GM18502 (cell line): ENCODE data around the gene OR51V1.
"Not testable (repeated sequence)": the region's sequence is repeated elsewhere in the genome, so short reads cannot be mapped to it uniquely, and the experiment has no call there.

Source experiments
- ATAC-seq: cut with Tn5 transposase; IDR thresholded peaks from one replicate; pipeline ENCODE4 v1.9.1; 2021; ENCODE audit warnings: mild to moderate bottlenecking; ENCODE audit not compliant: unreplicated experiment, poor library complexity

OR51V1 gene

GRCh38 chr11:5200582-5200981 lies at the start of gene OR51V1:
OR51V1 (minus strand) TSS chr11:5200682; CDS start chr11:5200682, 0 bp downstream.
- ATAC-seq, result no peak

DNA sequence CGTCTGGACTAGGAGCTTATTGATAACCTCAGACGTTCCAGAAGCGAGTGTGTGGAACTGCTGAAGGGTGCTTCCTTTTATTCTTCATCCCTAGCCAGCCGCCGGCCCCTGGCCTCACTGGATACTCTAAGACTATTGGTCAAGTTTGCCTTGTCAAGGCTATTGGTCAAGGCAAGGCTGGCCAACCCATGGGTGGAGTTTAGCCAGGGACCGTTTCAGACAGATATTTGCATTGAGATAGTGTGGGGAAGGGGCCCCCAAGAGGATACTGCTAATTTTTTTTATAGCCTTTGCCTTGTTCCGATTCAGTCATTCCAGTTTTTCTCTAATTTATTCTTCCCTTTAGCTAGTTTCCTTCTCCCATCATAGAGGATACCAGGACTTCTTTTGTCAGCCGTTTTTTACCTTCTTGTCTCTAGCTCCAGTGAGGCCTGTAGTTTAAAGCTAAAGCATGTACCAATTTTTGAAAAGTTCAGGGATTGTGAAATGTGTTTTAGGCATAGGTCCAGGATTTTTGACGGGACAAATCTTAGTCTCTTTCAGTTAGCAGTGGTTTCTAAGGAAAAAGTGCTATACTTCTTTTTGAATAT lies 49.4 kb upstream of the OR51V1 start, which contains the start of gene HBG1:
HBG1 (minus strand) TSS at position 51 of the 590 bp plus-strand sequence. CDS start 53 bp downstream, outside the sequence.
- not testable (repeated sequence) for ATAC-seq

- not testable (repeated sequence) for ATAC-seq
Observed at GRCh38 chr11:5248498-5248897, 48.0 kb upstream of the OR51V1 start.

DNA sequence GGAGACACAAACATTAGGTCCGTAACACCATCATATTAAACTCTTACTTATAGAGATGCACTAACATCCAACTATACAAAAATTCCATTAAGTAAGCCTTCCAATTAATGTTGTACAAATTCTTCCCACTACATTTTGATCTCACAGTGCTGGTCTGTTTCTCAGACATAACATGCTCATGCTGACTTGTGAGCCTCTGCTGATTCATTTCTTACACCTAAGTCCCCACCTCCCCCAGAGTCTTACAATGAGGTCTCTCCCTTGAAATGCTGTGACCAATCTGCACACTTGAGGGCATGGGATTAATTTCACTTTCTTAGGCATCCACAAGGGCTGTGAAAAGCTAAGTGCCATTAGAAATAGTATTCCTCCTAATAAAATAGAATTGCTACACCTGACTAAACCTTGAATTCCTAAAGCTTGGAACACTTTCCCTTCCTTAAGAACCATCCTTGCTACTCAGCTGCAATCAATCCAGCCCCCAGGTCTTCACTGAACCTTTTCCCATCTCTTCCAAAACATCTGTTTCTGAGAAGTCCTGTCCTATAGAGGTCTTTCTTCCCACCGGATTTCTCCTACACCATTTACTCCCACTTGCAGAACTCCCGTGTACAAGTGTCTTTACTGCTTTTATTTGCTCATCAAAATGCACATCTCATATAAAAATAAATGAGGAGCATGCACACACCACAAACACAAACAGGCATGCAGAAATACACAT lies 47.1 kb upstream of the OR51V1 start:
- no peak for ATAC-seq

GRCh38 chr11:5246772-5247471 lies 46.4 kb upstream of the OR51V1 start:
- no peak for ATAC-seq

DNA sequence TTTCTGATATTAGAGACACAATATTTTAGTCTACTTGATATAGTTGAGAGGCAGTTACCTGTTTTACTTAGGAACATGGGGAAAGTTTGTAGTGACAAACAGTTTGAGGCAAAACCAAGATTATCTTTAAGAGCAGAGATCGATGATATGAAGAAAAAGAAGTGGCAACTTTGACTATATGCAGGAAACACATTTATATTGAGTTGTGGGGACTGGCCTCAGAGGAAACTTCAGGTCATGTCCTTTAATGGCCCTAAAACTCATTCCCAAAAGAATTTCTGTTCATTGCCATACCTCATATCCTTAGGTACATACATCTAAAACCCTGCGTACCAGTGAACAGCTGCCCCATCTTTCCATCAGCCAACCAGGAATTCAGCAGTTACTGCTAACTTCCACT lies 44.7 kb upstream of the OR51V1 start:
- ATAC-seq, result no peak

DNA sequence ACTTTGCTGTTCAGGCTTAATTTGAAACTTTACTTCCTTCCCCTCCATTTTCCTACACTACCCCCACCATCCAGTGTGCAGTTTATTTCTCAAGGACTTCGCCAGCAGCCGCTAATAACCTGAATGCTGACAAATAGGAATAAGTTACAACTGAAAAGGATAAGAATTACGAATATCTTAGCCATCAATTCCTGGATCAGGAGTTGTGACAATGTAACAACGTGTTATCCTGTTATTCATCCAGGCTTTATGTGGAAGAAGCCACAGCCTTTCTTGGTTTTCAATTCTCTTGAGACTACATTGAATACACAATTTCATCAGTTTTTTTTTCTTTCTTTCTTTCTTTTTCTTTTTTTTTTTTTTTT lies 43.3 kb upstream of the OR51V1 start:
- no peak for ATAC-seq

GRCh38 chr11:5242933-5243815 lies 42.7 kb upstream of the OR51V1 start:
- ATAC-seq, result peak; percentile 65

DNA sequence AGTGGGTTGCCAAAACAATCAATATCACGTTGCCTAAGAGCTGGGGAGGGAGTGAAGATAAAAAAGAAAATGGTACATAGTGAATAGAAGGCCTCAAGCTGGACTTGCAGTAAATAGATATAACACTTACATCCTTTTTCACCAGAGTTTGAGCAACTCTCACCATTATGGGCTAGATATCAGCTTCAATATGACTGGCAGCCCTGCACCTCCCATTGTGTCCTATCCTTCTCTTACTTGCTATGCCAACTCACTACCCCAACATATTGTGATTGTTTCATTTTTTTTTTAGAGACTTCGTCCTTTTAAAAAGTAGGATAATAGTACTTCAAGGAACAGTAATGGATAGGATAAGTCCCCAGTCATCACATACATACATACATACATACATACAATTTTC lies 41.7 kb upstream of the OR51V1 start:
- ATAC-seq, result no peak

DNA sequence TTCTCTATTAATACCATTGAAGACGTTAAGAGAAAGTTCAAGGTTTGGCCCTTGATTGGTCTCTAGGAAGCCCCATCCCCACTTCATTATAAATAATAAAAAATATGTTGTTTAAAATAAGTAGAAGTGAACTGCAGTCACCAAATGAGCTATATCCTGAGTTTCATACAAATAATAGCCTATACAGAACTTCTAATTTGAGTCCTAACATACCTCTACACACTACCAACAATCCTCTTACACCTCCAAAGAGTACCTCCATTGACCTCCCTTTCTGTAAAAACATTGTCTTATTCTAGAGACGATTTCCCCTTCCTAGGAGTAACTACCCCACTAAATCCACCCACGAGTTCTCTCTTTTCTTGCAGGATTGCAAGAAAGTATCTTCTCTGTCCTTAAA lies 41.0 kb upstream of the OR51V1 start:
- ATAC-seq, result no peak

DNA sequence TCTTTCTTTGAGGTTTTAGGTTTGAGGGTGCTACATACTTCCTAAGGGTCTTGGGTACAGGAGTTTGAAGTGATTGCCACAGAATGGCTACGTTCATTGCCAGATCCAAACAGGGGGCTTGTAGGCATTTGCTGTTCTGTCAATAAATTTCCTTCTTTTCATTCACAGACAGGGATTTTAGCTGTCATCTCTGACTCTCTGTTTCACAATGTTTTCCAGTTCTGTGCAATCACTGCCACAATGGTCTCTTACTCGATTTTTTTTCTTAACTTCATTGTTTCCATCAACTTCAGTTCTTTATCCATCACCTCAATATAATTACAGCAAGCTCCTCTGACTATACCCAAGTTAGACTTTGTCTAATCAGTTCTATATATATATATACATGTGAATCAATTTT lies 40.0 kb upstream of the OR51V1 start:
- ATAC-seq, result no peak

GRCh38 chr11:5240056-5240455 lies 39.6 kb upstream of the OR51V1 start:
- no peak for ATAC-seq

DNA sequence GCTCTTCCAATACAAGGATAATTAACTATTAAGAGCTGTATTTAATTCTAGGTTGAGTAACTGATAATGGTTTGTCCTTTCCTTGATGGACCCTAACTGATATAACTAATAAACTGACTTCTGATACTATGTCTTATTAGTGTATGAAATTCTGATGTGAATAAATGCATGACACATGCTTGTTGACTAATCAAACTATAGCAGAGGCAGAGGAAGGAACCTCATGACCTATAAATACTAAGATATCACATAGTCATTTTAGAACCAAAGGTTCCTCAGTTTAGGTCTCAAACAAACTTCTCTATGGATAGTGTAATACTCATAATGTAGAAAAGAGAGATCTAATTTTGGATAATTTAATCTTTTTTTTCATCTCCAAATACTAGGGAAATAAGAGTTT lies 38.6 kb upstream of the OR51V1 start:
- no peak for ATAC-seq

GRCh38 chr11:5238486-5238885 lies 38.0 kb upstream of the OR51V1 start:
- ATAC-seq, result no peak

GRCh38 chr11:5237420-5237819 lies 36.9 kb upstream of the OR51V1 start:
- no peak for ATAC-seq

GRCh38 chr11:5235364-5236095 lies 35.0 kb upstream of the OR51V1 start:
- ATAC-seq, result no peak

DNA sequence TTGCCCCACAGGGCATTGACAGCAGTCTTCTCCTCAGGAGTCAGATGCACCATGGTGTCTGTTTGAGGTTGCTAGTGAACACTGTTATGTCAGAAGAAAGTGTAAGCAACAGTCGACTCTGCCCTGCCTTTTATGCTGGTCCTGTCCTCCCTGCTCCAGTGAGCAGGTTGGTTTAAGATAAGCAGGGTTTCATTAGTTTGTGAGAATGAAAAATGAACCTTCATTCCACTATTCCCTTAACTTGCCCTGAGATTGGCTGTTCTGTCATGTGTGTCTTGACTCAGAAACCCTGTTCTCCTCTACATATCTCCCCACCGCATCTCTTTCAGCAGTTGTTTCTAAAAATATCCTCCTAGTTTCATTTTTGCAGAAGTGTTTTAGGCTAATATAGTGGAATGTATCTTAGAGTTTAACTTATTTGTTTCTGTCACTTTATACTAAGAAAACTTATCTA lies 33.9 kb upstream of the OR51V1 start, which contains the start of gene HBD:
HBD (minus strand) TSS at position 103 of the 454 bp plus-strand sequence; CDS start at position 53, 50 bp downstream.
- ATAC-seq, result peak; percentile 95

- ATAC-seq, result no peak
Observed at GRCh38 chr11:5233307-5233706, 32.8 kb upstream of the OR51V1 start.

DNA sequence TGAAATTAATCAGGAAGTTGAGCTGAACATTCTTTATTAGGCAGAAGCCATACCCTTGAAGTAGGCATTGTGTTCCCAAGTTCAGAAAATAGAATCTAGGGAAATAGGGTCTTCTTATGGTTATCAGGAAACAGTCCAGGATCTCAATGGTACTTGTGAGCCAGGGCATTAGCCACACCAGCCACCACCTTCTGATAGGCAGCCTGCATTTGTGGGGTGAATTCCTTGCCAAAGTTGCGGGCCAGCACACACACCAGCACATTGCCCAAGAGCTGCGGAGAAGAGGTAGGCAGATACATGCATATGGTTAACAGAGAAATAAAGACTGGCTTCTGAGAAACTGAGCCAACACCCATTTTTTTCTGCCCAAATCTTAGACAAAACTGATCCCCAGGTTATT lies 32.3 kb upstream of the OR51V1 start:
- ATAC-seq, result no peak

- ATAC-seq, result no peak
Observed at GRCh38 chr11:5232176-5232575, 31.7 kb upstream of the OR51V1 start.
